Measurements from ENCODE around the gene APOBEC3F.

- TF ChIP-seq CTCF (IDR thresholded peaks at IDR 0.05) = no peak
- no peak for TF ChIP-seq EZH2 (IDR thresholded peaks at IDR 0.05; ENCODE audit: borderline replicate concordance, insufficient read depth, low read depth, low read length, poor library complexity, severe bottlenecking)
Observed at GRCh38 chr22:39083212-39084165, 42.8 kb downstream of the APOBEC3F start.
